NCI-H345 treated with DMSO at 0.1 percent for 48 hours (cell line): ENCODE data around the gene KCNT1.
A peak's percentile ranks its signal among the peaks of the same experiment; 100 is the strongest.

Experiments used
- DNase-seq: peaks from one replicate; lab custom pipeline; 2025; ENCODE audit not compliant: unreplicated experiment; lab: John Stamatoyannopoulos, UW

KCNT1 gene

GRCh38 chr9:135815830-135816650, 114.1 kb downstream of the KCNT1 start:
- peak; percentile 86 for DNase-seq

- DNase-seq, result no peak
Measured at GRCh38 chr9:135816651-135816970, 114.6 kb downstream of the KCNT1 start.

GRCh38 chr9:135817951-135818717, 116.1 kb downstream of the KCNT1 start:
- DNase-seq, result no peak

- no peak for DNase-seq
Measured at GRCh38 chr9:135818718-135819475, 116.9 kb downstream of the KCNT1 start.

GRCh38 chr9:135819905-135820304, 117.9 kb downstream of the KCNT1 start:
- no peak for DNase-seq

GRCh38 chr9:135820661-135821060, 118.7 kb downstream of the KCNT1 start:
- no peak for DNase-seq

GRCh38 chr9:135821116-135821515, 119.1 kb downstream of the KCNT1 start:
- no peak for DNase-seq

- no peak for DNase-seq
Measured at GRCh38 chr9:135821733-135822373, 119.9 kb downstream of the KCNT1 start.

GRCh38 chr9:135822374-135822755, 120.4 kb downstream of the KCNT1 start:
- no peak for DNase-seq

GRCh38 chr9:135823036-135823435, 121.1 kb downstream of the KCNT1 start:
- no peak for DNase-seq

GRCh38 chr9:135825435-135826187, 123.6 kb downstream of the KCNT1 start:
- DNase-seq, result no peak

GRCh38 chr9:135826188-135826545, 124.2 kb downstream of the KCNT1 start:
- no peak for DNase-seq

- no peak for DNase-seq
Measured at GRCh38 chr9:135827301-135827700, 125.3 kb downstream of the KCNT1 start.

- no peak for DNase-seq
Measured at GRCh38 chr9:135827866-135828580, 126.0 kb downstream of the KCNT1 start.

GRCh38 chr9:135828656-135829055, 126.7 kb downstream of the KCNT1 start:
- no peak for DNase-seq

GRCh38 chr9:135830496-135830895, 128.5 kb downstream of the KCNT1 start:
- DNase-seq, result no peak

GRCh38 chr9:135833864-135834263, 131.9 kb downstream of the KCNT1 start:
- DNase-seq, result no peak

- no peak for DNase-seq
Measured at GRCh38 chr9:135835131-135835530, 133.1 kb downstream of the KCNT1 start.

GRCh38 chr9:135839516-135839915, 137.5 kb downstream of the KCNT1 start:
- no peak for DNase-seq

GRCh38 chr9:135840107-135840506, 138.1 kb downstream of the KCNT1 start:
- DNase-seq, result no peak
